Measurements from ENCODE around the gene HSPA4. TPM values are rescaled to one million over a fixed set of nuclear protein-coding genes. Genes with fewer than 3 reads are reported as not detected.

HSPA4 gene
- total RNA-seq, 1 donor from 2014 or later, result 66.0 TPM

GRCh38 chr5:133140311-133140710, 88.5 kb downstream of the HSPA4 start:
- Histone ChIP-seq H3K27ac (no peak overlapping the region), H3K4me3 (no peak overlapping the region), H3K9me3 (no peaks in the 10 kb centered on the region), H3K36me3 (no peaks in the 10 kb centered on the region), H3K27me3 (ENCODE audit: low read depth) (no peaks in the 10 kb centered on the region), H3K4me1 (no peaks in the 10 kb centered on the region)
- DNase-seq (no peak), ATAC-seq (no peak)
- intact Hi-C loops (cut with DNase I), result no loop called here
- no peak for TF ChIP-seq CTCF (IDR thresholded peaks at IDR 0.05)

GRCh38 chr5:133141746-133142145, 89.9 kb downstream of the HSPA4 start:
- no peaks in the 10 kb centered on the region for H3K4me1 ChIP-seq
- H3K36me3 ChIP-seq, result no peaks in the 10 kb centered on the region
- no peak overlapping the region for H3K27ac ChIP-seq
- intact Hi-C loops (cut with DNase I), result no loop called here
- H3K27me3 ChIP-seq (ENCODE audit: low read depth), result no peaks in the 10 kb centered on the region
- ATAC-seq (no peak), DNase-seq (no peak)
- H3K4me3 ChIP-seq, result no peak overlapping the region
- H3K9me3 ChIP-seq, result no peaks in the 10 kb centered on the region
- no peak for TF ChIP-seq CTCF (IDR thresholded peaks at IDR 0.05)

DNA sequence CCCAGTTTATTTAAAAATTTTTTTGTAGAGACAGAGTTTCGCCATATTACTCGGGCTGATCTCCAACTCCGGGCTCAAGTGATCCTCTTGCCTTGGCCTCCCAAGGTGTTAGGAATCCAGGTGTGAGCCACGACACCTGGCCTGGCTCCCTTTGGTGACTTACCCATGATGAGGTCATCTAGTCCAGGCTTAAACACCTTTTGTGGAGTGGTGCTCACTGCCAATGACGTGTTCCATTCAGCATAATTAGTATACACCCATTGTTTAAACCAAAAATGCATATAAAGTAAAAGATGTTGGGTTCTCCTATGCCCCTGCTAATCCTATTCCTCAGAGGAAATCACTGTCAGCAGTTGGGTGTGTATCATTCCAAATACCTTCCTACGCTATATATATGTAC, 91.0 kb downstream of the HSPA4 start:
- Histone ChIP-seq H3K27me3 (ENCODE audit: low read depth) (no peaks in the 10 kb centered on the region), H3K36me3 (no peaks in the 10 kb centered on the region), H3K4me1 (peaks cover 4% of the 10 kb centered on the region), H3K27ac (no peak overlapping the region), H3K4me3 (no peak overlapping the region), H3K9me3 (no peaks in the 10 kb centered on the region)
- DNase-seq (no peak), ATAC-seq (no peak)
- intact Hi-C loops (cut with DNase I), result no loop called here
- TF ChIP-seq CTCF (IDR thresholded peaks at IDR 0.05), result no peak

DNA sequence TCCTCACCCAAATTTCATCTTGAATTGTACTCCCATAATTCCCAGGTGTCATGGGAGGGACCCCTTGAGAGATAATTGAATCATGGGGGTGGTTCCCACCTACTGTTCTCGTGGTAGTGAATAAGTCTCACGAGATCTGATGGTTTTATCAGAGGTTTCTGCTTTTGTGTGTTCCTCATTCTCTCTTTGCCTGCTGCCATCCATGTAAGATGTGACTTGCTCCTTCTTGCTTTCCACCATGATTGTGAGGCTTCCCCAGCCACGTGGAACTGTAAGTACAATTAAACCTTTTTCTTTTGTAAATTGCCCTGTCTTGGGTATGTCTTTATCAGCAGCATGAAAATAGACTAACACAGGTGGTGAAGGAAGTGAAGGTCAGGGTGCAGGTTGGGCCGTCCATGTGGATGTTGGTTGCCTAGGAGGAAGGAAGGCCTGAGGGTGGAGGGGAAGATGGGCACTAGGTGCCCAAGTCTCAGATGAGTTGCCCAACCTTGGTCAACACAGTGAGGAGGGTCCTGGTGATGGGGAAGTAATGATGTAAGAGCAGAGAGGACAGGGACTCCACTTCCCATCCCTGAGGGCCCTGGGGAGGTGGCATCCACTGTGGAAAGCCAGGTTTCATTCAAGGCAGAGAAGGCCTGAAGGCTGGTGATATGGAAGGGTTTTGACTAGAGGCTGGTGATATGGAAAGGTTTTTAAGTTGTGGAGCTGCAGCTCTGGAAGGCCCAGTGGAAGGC, 92.6 kb downstream of the HSPA4 start:
- TF ChIP-seq CTCF (IDR thresholded peaks at IDR 0.05), result no peak
- intact Hi-C loops (cut with DNase I), result no loop called here
- Histone ChIP-seq H3K27me3 (ENCODE audit: low read depth) (no peaks in the 10 kb centered on the region), H3K36me3 (no peaks in the 10 kb centered on the region), H3K4me1 (peaks cover 6% of the 10 kb centered on the region), H3K27ac (no peak overlapping the region), H3K4me3 (no peak overlapping the region), H3K9me3 (no peaks in the 10 kb centered on the region)
- ATAC-seq (no peak), DNase-seq (no peak)

DNA sequence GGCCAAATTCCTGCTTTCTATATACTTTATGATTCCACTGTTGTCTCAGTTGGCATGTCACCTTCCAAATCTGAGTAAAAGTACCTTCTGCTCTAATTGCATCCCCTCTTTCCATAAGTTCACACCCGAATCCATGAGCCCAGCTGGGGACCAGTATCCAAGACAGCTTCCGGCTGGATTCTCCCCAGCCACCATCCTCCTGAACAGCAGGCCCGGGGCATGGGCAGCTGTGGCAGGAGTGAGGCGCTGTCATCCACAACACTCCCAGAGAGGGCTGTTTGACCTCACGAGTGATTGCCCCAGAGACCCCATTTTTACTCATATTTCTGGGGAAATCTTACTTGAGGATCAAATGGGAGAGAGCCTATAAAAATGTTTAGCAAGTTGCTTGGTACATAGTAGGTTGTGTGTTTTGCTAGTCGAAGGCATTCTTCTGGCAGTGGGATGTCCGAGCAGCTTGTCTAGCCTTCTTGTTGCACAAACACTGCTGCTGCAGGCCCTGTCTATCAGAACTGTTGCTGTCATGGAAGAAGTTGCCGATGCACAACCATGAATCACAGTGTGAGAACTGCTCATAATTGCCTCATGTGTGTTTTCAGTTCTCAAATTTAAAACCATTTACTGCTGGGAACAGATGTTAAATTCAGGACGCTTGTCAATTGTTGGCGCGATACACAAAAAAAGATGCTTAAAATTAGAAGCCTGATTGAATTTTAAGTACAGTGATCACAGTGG, 93.8 kb downstream of the HSPA4 start:
- intact Hi-C loops (cut with DNase I), result no loop called here
- TF ChIP-seq CTCF (IDR thresholded peaks at IDR 0.05), result no peak
- H3K9me3 ChIP-seq, result no peaks in the 10 kb centered on the region
- DNase-seq (no peak), ATAC-seq (no peak)
- H3K27ac ChIP-seq, result no peak overlapping the region
- H3K4me3 ChIP-seq, result no peak overlapping the region
- peaks cover 6% of the 10 kb centered on the region for H3K4me1 ChIP-seq
- no peaks in the 10 kb centered on the region for H3K36me3 ChIP-seq
- H3K27me3 ChIP-seq (ENCODE audit: low read depth), result no peaks in the 10 kb centered on the region
